SK-N-SH treated with all-trans-retinoic acid at 6 μM for 48 hours (cell line): ENCODE results near the gene SCFD2.

ENCODE experiments used
- CREB5 ChIP-seq: fragments of 250-450 bp; sonication (Bioruptor Pico); IDR thresholded peaks from 2 replicates; pipeline ENCODE4 v1.5.1; 2020; ENCODE audit warnings: low read depth, mild to moderate bottlenecking, moderate library complexity
- CSRNP3 ChIP-seq: fragments of 250-450 bp; sonication (Bioruptor Pico); IDR thresholded peaks from 2 replicates; pipeline ENCODE4 v1.5.1; 2021; ENCODE audit warnings: mild to moderate bottlenecking, moderate library complexity
- ESRRG ChIP-seq: fragments of 250-450 bp; sonication (Bioruptor Pico); IDR thresholded peaks from 2 replicates; pipeline ENCODE4 v1.6.1; 2021; ENCODE audit warnings: mild to moderate bottlenecking
- PATZ1 ChIP-seq: fragments of 250-450 bp; sonication (Bioruptor Pico); IDR thresholded peaks from 2 replicates; pipeline ENCODE4 v1.8.0; 2020; ENCODE audit warnings: mild to moderate bottlenecking, moderate library complexity, borderline replicate concordance
- POU6F1 ChIP-seq: fragments of 250-450 bp; sonication (Bioruptor Pico); IDR thresholded peaks from 2 replicates; pipeline ENCODE4 v1.8.0; 2021; ENCODE audit warnings: low read depth, mild to moderate bottlenecking, moderate library complexity, borderline replicate concordance
- ZFP3 ChIP-seq: fragments of 250-450 bp; sonication (Bioruptor Pico); IDR thresholded peaks from 2 replicates; pipeline ENCODE4 v1.5.0; 2020; ENCODE audit warnings: mild to moderate bottlenecking, moderate library complexity
- ZFP30 ChIP-seq: fragments of 450-650 bp; formaldehyde crosslinking; IDR thresholded peaks from 2 replicates; pipeline ENCODE4 v1.5.0; 2022; ENCODE audit warnings: mild to moderate bottlenecking, moderate library complexity
- ZNF565 ChIP-seq: fragments of 450-650 bp; formaldehyde crosslinking; conservative IDR thresholded peaks from 2 replicates; pipeline ENCODE4 v1.5.0; 2020; ENCODE audit warnings: low read depth, mild to moderate bottlenecking, moderate library complexity
- ZNF70 ChIP-seq: fragments of 450-650 bp; formaldehyde crosslinking; IDR thresholded peaks from 2 replicates; pipeline ENCODE4 v1.5.0; 2020; ENCODE audit warnings: mild to moderate bottlenecking, moderate library complexity

- TF ChIP-seq CREB5 (CRISPR knock-in tag) (no peak), ESRRG (no peak), ZFP3 (CRISPR knock-in tag) (no peak), PATZ1 (CRISPR knock-in tag) (no peak), POU6F1 (CRISPR knock-in tag) (no peak), CSRNP3 (no peak), ZNF70 (CRISPR knock-in tag) (no peak), ZNF565 (CRISPR knock-in tag) (no peak), ZFP30 (CRISPR knock-in tag) (no peak)
Observed at GRCh38 chr4:53066155-53066554, 299.7 kb downstream of the SCFD2 start.
